OCI-LY7 (cell line): ENCODE data around the gene CD300A. TPM values are rescaled to one million over a fixed set of nuclear protein-coding genes. Genes with fewer than 3 reads are reported as not detected.

ENCODE experiments used
- BruUV-seq: library from RNA; stranded (reverse); fragments of 400-500 nt; replicated peaks from 2 replicates; lab custom pipeline; 2021; lab: Mats Ljungman, UMichigan
- CTCF ChIA-PET: fragments of 300-600 bp; sonication (Branson Sonifier 250); formaldehyde crosslinking; loops from one replicate; lab custom pipeline; 2022; ENCODE audit warnings: antibody characterized with exemption; ENCODE audit not compliant: unreplicated experiment; lab: Charles Lee
- POLR2A ChIA-PET: fragments of 300-600 bp; sonication (Branson Sonifier 250); formaldehyde crosslinking; loops from one replicate; lab custom pipeline; 2022; ENCODE audit warnings: antibody characterized with exemption; lab: Charles Lee
- DNase-seq: peaks from one replicate; pipeline ENCODE4 v3.0.0-alpha.2; 2015; ENCODE audit warnings: low spot score
- H2AFZ ChIP-seq: fragments of 200-600 bp; sonication (generic), shearing (Covaris generic); 2 replicates; pipeline ENCODE4 v1.6.1; 2014; ENCODE audit warnings: mild to moderate bottlenecking, antibody characterized with exemption, low read length, moderate library complexity
- H3K27ac ChIP-seq: fragments of 200-600 bp; sonication (generic); 2 replicates; pipeline ENCODE4 v1.5.1; 2014; ENCODE audit warnings: mixed run types, low read depth, mild to moderate bottlenecking, moderate library complexity, low read length, inconsistent platforms; ENCODE audit not compliant: poor library complexity, severe bottlenecking
- H3K36me3 ChIP-seq: fragments of 200-600 bp; sonication (generic); 2 replicates; pipeline ENCODE4 v1.6.1; 2014; ENCODE audit warnings: mild to moderate bottlenecking, antibody characterized with exemption, low read length, moderate library complexity, mixed read lengths; ENCODE audit not compliant: insufficient read depth
- H3K4me1 ChIP-seq: fragments of 200-600 bp; sonication (generic); 2 replicates; pipeline ENCODE4 v1.5.1; 2014; ENCODE audit warnings: mild to moderate bottlenecking, low read length; ENCODE audit not compliant: insufficient read depth, poor library complexity, severe bottlenecking
- H3K4me2 ChIP-seq: fragments of 200-600 bp; sonication (generic); 2 replicates; pipeline ENCODE4 v1.6.1; 2014; ENCODE audit warnings: mild to moderate bottlenecking, low read length
- H3K4me3 ChIP-seq: fragments of 200-600 bp; sonication (generic); 2 replicates; pipeline ENCODE4 v1.5.1; 2014; ENCODE audit warnings: mild to moderate bottlenecking, low read depth, low read length; ENCODE audit not compliant: poor library complexity, severe bottlenecking
- H3K79me2 ChIP-seq: fragments of 200-600 bp; sonication (generic); 2 replicates; pipeline ENCODE4 v1.6.1; 2016; ENCODE audit warnings: low read depth, mild to moderate bottlenecking, low read length, moderate library complexity, mixed read lengths; ENCODE audit not compliant: insufficient read depth
- H3K9me2 ChIP-seq: fragments of 200-600 bp; sonication (generic); 2 replicates; pipeline ENCODE4 v1.6.1; 2016; ENCODE audit warnings: mild to moderate bottlenecking, low read length, mixed read lengths; ENCODE audit not compliant: insufficient read depth
- H3K9me3 ChIP-seq: fragments of 200-600 bp; sonication (generic); 2 replicates; pipeline ENCODE4 v1.6.1; 2014; ENCODE audit warnings: mild to moderate bottlenecking, mixed run types, low read length, mixed read lengths
- H4K20me1 ChIP-seq: fragments of 200-600 bp; sonication (generic); 2 replicates; pipeline ENCODE4 v1.6.1; 2014; ENCODE audit warnings: mild to moderate bottlenecking, antibody characterized with exemption, low read length, moderate library complexity, mixed read lengths; ENCODE audit not compliant: insufficient read depth
- CTCF ChIP-seq: fragments of 200-600 bp; sonication (generic); conservative IDR thresholded peaks from 2 replicates; pipeline ENCODE4 v1.5.1; 2014; ENCODE audit warnings: mild to moderate bottlenecking, antibody characterized with exemption, low read length, moderate library complexity, mixed read lengths
- EZH2phosphoT487 ChIP-seq: fragments of 200-600 bp; sonication (generic); IDR thresholded peaks from 2 replicates; pipeline ENCODE4 v1.6.1; 2018; ENCODE audit warnings: low read depth, borderline replicate concordance, mild to moderate bottlenecking, mixed run types, antibody characterized with exemption, low read length, moderate library complexity, mixed read lengths
- intact Hi-C: fragments of 100-400 bp; cut with micrococcal nuclease; formaldehyde crosslinking; loops from one replicate; pipeline ENCODE4 v1.10.0; 2022; ENCODE audit not compliant: unreplicated experiment
- total RNA-seq, 2 experiments: library from RNA; depleted of rRNA in 1 of 2; stranded (reverse); fragments of >200 nt in 1 of 2; shearing (Covaris generic) in 1 of 2; gene quantifications; 2 replicates each; pipeline ENCODE4 v1.2.3, GENCODE V29; 2014 to 2022

The CD300A gene
- total RNA-seq, 2 experiments from 2014 or later: 3.5 to 6.7 TPM

DNA sequence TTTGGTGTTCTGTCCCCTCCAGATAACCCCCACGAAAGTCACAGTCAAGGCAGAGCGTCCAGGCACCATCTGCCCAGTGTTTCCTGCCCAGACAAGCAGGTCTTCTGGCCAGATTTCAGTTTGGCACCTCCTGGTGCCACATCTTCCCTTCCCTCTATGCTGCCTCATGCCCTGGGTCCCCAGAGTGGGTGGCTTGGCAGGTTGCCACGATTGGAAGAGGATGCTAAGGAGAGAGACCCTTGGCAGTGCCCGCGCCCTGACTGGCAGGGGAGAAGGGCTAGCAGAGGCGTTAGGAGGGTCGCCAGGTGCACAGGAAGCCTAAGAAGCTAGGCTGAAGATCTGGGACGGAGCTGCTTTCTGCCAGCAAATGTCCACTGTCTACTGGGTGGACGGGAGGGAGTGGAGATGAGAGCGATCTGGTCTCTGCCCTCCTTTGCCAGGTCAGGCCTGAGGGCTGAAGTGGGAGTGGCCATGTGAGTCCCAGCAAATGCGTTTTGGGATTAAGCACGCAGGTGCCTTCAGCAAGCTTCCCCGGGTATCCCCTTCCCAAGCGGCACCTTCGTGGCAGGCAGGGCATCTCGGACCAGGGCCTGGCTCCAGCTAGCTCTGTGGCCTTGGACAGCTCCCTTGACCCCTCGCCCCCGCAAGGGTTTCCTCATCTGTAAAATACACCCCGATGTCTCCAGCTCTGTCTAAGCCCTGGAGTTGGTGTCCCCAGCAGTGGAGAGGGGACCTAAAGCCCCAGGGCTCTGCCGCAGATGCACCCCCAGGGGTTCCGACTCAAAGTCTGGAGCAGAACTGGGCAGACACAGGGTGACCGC is 13.4 kb upstream of the CD300A start:
- H3K36me3 ChIP-seq: no peaks in the 10 kb centered on the region
- peaks cover 52% of the 10 kb centered on the region for H3K4me1 ChIP-seq
- TF ChIP-seq EZH2phosphoT487 (no peak), CTCF (no peak)
- no peaks in the 10 kb centered on the region for H3K9me3 ChIP-seq
- no peaks in the 10 kb centered on the region for H4K20me1 ChIP-seq
- BruUV-seq: no TSS peak
- H3K79me2 ChIP-seq: no peaks in the 10 kb centered on the region
- intact Hi-C loops: loop anchor here (10.0 kb wide), 1 partner anchor 238 kb away; the partner anchor contains the start of gene TTYH2
- no peaks in the 10 kb centered on the region for H3K9me2 ChIP-seq
- ChIA-PET CTCF (interaction anchor here (0.5 kb wide), 1 partner anchor 20 kb away, joined by 12 read pairs; no protein-coding TSS in a partner anchor), POLR2A (interaction anchor here (1.0 to 1.5 kb wide), 3 partner anchors 9 to 21 kb away, joined by 3 to 7 read pairs (median 5); no protein-coding TSS in a partner anchor)
- no peak overlapping the region for H3K27ac ChIP-seq
- peak overlapping the region; percentile 65; the same call in 1 of the 2 replicates for H2AFZ ChIP-seq
- peak overlapping the region; percentile 69 for H3K4me2 ChIP-seq
- peak overlapping the region; percentile 64 for H3K4me3 ChIP-seq
- no peak for DNase-seq

- H3K9me3 ChIP-seq: no peaks in the 10 kb centered on the region
- TF ChIP-seq CTCF (no peak), EZH2phosphoT487 (no peak)
- no peaks in the 10 kb centered on the region for H3K9me2 ChIP-seq
- ChIA-PET POLR2A (interaction anchor here (0.6 to 2.2 kb wide), 10 partner anchors 9 to 123 kb away, joined by 3 to 7 read pairs (median 4); no protein-coding TSS in a partner anchor), CTCF (interaction anchor here (0.5 to 0.6 kb wide), 3 partner anchors 21 to 248 kb away, joined by 3 to 12 read pairs (median 5); no protein-coding TSS in a partner anchor)
- H3K79me2 ChIP-seq: no peaks in the 10 kb centered on the region
- peak overlapping the region; percentile 73 for H3K27ac ChIP-seq
- intact Hi-C loops: loop anchor here (2.0 to 10.0 kb wide), 2 partner anchors 43 to 239 kb away; partner anchors contain the start of gene TTYH2
- peak overlapping the region; percentile 64 for H3K4me3 ChIP-seq
- no TSS peak for BruUV-seq
- H3K4me1 ChIP-seq: peaks cover 52% of the 10 kb centered on the region
- peak overlapping the region; percentile 65 for H2AFZ ChIP-seq
- H3K4me2 ChIP-seq: peak overlapping the region; percentile 69
- DNase-seq: peak; percentile 93
- no peaks in the 10 kb centered on the region for H4K20me1 ChIP-seq
- H3K36me3 ChIP-seq: no peaks in the 10 kb centered on the region
These were observed 12.7 kb upstream of the CD300A start for GRCh38 chr17:74453665-74454196.
